Brain microvascular endothelial cell (primary cell): ENCODE data around the gene SUPV3L1.

Experiments
- DNase-seq: peaks from one replicate; pipeline ENCODE4 v3.0.0-alpha.2; 2020
- H3K27ac ChIP-seq: fragments of 250-450 bp; sonication (Bioruptor Pico); 2 replicates; pipeline ENCODE4 v1.5.1; 2020; ENCODE audit warnings: mild to moderate bottlenecking, moderate library complexity
- H3K27me3 ChIP-seq: fragments of 250-450 bp; sonication (Bioruptor Pico); replicated peaks from 2 replicates; pipeline ENCODE4 v1.5.1; 2020; ENCODE audit warnings: mild to moderate bottlenecking
- H3K36me3 ChIP-seq: fragments of 250-450 bp; sonication (Bioruptor Pico); replicated peaks from 2 replicates; pipeline ENCODE4 v1.5.1; 2020; ENCODE audit warnings: mild to moderate bottlenecking
- H3K4me3 ChIP-seq: 2 replicates; pipeline ENCODE4 v1.5.1; 2011; ENCODE audit warnings: low read depth, mild to moderate bottlenecking, control low read depth, low read length, moderate library complexity
- in situ Hi-C: cut with HindIII; loops from 2 replicates; pipeline ENCODE4 v1.10.0; 2017; ENCODE audit warnings: low sequenced_read_pairs, low pct_ligation_motif_present
- TF ChIP-seq, protein P1 (sequence below): IDR thresholded peaks from 2 replicates; pipeline ENCODE4 v1.5.1; 2011; ENCODE audit warnings: low read depth, mild to moderate bottlenecking, moderate library complexity, low read length, control low read depth, inconsistent platforms; ENCODE audit errors: missing control alignments

SUPV3L1 gene

DNA sequence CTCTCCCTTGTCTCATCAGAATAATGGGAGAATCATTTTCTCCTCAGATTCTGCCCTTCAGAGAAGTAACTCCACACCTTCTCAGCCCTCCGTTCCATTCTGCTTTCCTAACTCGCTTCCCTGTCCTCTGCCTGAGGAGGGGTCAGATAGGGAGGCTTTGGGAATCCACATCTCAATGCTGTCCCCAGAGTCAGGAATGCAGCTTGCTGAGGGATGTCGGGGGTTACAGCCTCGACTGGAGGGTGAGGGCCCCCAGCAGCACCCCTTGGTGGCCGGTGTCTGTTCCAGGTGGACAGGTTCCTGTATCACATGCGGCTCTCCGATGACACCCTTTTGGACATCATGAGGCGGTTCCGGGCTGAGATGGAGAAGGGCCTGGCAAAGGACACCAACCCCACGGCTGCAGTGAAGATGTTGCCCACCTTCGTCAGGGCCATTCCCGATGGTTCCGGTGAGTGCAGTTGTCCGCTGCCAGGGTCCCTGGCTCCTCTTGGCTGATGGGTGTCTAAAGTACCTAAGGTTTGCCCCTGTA, 47.0 kb downstream of the SUPV3L1 start:
- H3K27me3 ChIP-seq, result no peaks in the 10 kb centered on the region
- no peak for DNase-seq
- H3K27ac ChIP-seq, result no peak overlapping the region
- in situ Hi-C loops, result loop anchor here (25.0 kb wide), 1 partner anchor 160 kb away; no protein-coding TSS in a partner anchor
- H3K36me3 ChIP-seq, result no peaks in the 10 kb centered on the region
- TF ChIP-seq, protein P1, sequence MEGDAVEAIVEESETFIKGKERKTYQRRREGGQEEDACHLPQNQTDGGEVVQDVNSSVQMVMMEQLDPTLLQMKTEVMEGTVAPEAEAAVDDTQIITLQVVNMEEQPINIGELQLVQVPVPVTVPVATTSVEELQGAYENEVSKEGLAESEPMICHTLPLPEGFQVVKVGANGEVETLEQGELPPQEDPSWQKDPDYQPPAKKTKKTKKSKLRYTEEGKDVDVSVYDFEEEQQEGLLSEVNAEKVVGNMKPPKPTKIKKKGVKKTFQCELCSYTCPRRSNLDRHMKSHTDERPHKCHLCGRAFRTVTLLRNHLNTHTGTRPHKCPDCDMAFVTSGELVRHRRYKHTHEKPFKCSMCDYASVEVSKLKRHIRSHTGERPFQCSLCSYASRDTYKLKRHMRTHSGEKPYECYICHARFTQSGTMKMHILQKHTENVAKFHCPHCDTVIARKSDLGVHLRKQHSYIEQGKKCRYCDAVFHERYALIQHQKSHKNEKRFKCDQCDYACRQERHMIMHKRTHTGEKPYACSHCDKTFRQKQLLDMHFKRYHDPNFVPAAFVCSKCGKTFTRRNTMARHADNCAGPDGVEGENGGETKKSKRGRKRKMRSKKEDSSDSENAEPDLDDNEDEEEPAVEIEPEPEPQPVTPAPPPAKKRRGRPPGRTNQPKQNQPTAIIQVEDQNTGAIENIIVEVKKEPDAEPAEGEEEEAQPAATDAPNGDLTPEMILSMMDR, result no peak
- no peak overlapping the region for H3K4me3 ChIP-seq

DNA sequence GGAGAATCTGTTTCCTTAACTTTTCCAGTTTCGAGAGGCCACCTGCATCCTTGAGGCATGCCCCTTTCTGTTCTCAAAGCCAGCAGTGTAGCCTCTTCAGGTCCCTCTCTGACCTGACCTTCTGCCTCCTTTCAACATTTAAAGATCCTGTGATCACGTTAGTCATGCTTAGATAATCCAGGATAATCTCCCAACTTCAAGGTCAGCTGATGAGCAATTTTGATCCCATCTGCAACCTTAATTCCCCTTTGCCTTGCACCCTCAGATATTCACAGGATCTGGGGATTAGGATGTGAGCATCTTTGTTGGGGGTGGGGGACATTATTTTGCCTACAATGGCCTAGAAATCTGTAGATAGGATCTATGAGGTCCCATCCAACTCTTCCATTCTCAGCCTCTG, 48.1 kb downstream of the SUPV3L1 start:
- no peak for DNase-seq
- TF ChIP-seq, protein P1, result no peak
- no peak overlapping the region for H3K27ac ChIP-seq

GRCh38 chr10:69229616-69229916, 49.5 kb downstream of the SUPV3L1 start:
- Histone ChIP-seq H3K27ac (no peak overlapping the region), H3K4me3 (no peak overlapping the region), H3K27me3 (no peaks in the 10 kb centered on the region), H3K36me3 (no peaks in the 10 kb centered on the region)
- in situ Hi-C loops, result loop anchor here (25.0 kb wide), 1 partner anchor 158 kb away; no protein-coding TSS in a partner anchor
- DNase-seq, result no peak
- TF ChIP-seq, protein P1, result no peak

More for the DNA sequence above, 48.1 kb downstream of the SUPV3L1 start:
- in situ Hi-C loops, result loop anchor here (25.0 kb wide), 1 partner anchor 159 kb away; no protein-coding TSS in a partner anchor
- Histone ChIP-seq H3K36me3 (no peaks in the 10 kb centered on the region), H3K4me3 (no peak overlapping the region), H3K27me3 (no peaks in the 10 kb centered on the region)

DNA sequence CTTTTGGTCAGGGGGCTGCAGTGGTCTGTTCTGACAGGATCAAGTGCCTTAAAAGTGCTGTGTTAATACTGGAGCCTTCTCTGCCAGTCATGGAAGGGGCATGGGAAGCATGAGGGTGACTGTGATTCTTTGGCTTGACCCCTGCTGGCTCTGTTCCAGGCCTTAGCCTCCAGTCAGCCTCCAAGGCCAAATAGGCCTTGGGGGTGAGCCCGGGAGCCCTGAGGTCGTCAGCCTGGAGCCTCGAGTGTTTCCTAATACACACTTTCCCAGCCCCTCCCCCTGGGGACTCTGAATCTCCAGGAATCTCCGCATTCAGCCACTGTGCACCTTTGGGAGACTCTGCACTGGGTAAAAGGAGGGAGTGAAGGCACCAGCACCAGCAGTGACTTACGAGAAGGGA, 50.1 kb downstream of the SUPV3L1 start:
- no peaks in the 10 kb centered on the region for H3K36me3 ChIP-seq
- DNase-seq, result no peak
- H3K27ac ChIP-seq, result no peak overlapping the region
- TF ChIP-seq, protein P1, result no peak
- H3K27me3 ChIP-seq, result no peaks in the 10 kb centered on the region
- no peak overlapping the region for H3K4me3 ChIP-seq
- in situ Hi-C loops, result loop anchor here (25.0 kb wide), 1 partner anchor 157 kb away; no protein-coding TSS in a partner anchor

- peak; percentile 73 for DNase-seq
- Histone ChIP-seq H3K27me3 (no peaks in the 10 kb centered on the region), H3K4me3 (no peak overlapping the region), H3K36me3 (no peaks in the 10 kb centered on the region), H3K27ac (no peak overlapping the region)
- in situ Hi-C loops, result loop anchor here (25.0 kb wide), 1 partner anchor 155 kb away; no protein-coding TSS in a partner anchor
- TF ChIP-seq, protein P1, result peak; percentile 7
These were observed 52.2 kb downstream of the SUPV3L1 start for GRCh38 chr10:69232252-69232651.

- H3K27me3 ChIP-seq, result no peaks in the 10 kb centered on the region
- TF ChIP-seq, protein P1, result no peak
- DNase-seq, result no peak
- no peak overlapping the region for H3K27ac ChIP-seq
- no peak overlapping the region for H3K4me3 ChIP-seq
- in situ Hi-C loops, result loop anchor here (25.0 kb wide), 1 partner anchor 154 kb away; no protein-coding TSS in a partner anchor
- no peaks in the 10 kb centered on the region for H3K36me3 ChIP-seq
These were observed 52.9 kb downstream of the SUPV3L1 start for GRCh38 chr10:69232736-69233480.
